ENCODE results near the gene FGD4.

The FGD4 gene

DNA sequence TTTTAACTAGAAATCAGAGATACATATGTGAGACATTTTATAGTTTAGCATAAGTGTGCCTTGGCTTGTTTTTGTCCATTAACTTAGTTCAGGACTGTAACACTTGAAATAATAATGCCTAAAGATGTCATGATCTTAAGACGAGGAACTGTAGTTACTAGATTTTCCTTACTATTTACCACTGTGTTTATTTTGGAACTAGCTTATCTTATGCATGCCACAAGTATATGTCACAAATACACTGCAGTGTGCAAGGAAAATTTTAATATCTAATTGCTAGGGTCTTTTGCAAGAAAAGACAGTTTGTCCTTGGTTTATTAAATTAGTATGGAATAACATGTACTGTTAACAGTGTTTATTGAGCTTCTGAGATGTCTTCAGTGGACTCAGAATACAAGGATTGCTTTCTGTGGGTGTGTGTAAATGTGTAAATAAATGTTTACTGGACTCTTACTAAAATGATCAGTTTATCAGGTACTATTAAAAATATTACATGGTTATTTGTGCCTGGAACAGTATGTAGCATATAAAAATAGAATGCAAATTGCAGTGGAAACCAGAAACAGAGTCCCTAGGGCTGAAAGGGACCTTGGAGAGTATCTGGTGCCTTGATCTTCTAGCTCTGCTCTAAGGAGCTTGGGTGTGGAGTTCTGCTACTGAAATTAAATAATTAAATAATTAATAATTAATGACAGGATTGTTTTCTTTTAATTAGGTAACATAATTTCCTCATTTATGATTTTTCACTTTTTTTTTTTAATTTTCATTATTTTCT lies 58.1 kb downstream of the FGD4 start:
- no peak for DNase-seq

DNA sequence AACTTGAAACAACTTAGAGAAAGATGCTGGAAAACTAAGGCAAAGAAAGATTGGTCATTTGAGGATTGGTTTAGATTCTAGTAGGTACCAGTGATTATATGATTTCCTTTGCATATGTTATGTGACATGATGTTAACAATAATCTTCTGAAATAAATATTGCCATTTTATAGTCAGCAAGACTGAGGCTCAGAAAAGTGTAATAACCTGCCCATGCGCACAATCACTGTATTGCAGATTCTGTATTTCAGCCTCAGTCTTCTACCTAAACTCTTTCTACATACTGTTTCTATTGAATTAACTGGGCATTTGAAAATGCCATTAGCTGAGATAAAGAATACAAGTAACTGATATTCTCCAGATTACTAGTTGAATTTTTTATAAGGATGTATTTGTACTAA lies 61.3 kb downstream of the FGD4 start:
- DNase-seq = no peak

DNA sequence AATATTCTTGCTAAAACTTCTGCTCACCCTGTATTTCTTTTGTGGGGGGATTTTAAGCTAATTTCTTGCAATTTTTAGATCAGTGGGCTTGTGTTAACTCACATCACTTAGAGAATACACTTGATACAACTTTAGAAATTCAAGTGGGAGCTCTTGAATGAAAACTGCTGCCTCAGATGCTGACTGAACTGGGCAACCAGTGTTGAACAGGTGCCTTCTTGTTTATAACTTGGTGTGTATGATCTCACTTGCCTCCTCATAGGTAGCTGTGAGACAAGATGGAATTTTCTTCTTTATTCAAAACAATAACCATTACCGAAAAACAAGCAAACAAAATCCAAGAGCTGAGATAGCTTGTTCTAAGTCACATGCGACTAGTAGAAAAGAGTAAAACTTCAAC lies 63.5 kb downstream of the FGD4 start:
- DNase-seq = no peak

DNA sequence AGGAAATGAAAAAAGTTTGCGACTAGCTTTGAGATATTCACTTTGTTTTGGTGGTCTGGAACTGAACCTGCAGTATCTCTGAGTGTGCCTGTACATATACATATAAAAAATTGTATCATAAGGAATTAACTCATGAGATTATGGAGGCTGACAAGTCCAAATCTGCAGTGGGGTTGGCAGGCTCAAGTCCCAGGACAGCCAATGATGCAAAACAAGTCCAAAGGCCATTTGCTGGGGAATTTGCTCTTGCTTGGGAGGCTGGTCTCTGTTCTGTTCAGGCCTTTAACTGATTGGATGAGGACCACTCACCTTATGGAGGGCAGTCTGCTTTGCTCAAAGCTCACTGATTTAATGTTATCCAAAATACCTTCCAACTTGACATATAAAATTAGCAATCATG lies 66.8 kb downstream of the FGD4 start:
- no peak for DNase-seq

DNA sequence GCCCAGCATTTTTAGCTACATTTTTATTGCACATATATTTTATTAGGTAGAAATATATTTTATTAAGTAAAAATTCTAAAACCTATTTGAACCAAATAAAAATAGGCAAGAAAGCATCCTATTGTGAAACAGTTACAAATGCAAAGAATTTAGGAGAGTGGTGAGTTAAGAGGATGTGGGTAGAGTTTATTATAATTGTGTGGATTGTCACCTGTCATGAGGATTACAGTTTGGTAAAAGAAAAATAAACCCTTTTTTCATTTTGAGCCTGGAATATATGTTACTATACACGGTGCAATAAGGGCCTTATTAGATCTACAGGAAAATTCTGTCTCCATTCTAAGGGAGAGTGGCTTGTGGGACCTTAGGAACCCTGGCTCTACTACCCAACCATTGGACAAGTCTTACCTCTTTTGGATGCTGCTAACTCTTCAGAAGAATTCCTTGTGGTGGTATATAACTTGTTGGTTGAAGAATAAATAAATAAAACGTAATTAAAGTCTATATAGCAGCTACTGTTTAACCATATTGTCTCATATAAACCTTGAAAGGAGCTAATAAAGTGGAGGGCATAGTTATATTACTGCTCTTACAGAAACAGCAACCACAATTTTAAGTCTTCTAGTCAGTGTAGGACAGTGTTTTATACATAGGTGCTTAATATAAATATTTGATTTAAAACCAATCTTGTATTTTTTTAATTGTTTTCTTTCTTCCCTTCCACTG lies 67.8 kb downstream of the FGD4 start:
- DNase-seq = no peak

DNA sequence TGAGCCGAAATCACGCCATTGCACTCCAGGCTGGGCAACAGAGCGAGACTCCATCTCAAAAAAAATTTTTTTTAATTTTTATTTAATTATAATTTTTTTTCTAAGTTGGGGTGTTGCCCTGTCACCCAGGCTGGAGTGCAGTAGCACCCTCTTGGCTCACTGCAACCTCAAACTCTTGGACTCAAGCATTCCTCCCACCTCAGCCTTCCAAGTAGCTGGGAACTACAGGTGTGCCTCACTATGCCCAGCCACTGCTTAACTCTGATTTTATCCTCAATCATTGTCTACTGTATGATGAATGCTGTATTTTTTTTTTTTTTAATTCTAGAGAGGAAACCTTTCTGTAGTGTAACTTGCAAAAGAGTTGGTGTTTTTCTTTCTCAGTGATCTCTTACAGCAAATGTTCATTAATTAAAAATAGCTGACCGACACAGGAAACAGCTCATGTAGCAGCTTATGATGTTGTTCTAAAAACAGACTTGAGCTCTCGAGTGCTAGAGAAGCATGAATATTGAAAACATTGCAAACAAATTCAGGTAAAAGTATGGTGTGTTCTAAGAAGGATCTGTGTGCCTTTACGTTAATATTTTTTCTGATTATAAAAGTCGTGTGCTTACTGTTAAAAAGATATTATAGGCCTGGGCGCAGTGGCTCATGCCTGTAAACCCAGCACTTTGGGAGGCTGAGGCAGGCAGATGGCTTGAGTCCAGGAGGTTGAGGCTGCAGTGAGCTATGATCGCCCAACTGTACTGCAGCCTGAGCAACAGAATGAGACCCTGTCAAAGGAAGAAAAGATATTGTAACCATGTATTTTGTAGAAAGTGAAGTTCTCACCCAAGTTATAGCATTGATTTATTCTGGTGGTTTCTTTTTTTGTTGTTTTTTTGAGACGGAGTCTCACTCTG lies 68.9 kb downstream of the FGD4 start:
- no peak for DNase-seq

DNA sequence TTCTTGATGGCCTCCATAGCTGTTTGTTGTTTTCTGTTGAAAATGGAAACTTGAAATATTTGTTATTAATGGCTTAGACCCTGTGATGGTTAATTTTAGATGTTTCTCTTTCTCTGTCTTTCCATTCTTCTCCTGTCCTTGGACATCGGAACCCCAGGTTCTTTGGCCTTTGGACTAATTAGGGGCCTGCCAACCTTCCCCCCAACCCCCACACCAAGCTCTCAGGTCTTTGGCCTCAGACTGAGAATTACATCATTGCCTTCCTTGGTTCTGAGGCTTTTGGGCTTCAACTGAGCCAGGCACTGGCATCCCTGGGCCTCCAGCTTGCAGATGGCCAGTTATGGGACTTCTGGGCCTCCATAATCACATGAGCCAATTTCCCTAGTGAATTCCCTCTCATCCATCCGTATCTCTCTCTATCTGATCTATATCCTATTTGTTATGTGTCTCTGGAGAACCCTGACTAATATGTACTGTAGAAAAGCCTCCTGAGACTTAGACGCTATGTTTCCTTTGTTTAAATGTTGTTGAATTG lies 71.6 kb downstream of the FGD4 start:
- no peak for DNase-seq

DNA sequence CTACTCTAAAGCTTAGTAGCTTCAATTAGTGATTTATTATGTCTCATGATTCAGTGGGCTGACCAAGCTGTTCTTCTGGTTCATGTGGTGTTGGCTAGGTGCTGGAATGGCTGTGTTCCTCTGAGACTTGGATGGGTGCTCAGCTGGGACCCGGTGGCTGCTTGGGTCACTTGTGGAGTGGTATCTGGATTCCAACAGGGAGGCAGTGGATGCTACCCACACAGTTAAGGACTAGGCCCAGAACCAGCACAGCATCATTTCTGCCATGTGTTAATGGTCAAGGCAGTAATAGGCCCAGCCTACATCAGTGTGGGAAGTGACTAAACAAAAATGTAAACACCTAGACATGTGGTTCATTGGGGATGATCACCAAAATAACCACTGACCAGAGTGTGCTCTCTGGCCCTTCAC lies 72.2 kb downstream of the FGD4 start:
- DNase-seq = no peak

DNA sequence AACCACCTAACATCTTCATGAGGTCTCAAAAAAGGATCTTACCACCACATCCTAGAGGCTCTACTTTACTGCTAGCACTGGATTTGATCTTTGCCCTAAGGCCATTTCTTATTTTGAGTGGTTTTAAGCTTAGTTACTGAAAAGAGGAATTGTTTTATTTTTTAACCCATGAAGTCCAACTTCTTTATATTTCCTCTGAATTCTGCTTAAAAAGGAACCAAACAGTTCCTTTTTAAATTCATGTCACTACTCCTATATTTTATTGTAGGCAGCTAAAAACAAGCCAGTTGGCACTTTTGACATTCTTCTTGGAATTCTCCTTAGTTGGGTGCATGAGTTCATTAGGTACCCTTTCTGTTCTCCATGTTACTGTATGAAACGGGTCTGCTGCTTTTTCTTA lies 76.4 kb downstream of the FGD4 start:
- DNase-seq = no peak

DNA sequence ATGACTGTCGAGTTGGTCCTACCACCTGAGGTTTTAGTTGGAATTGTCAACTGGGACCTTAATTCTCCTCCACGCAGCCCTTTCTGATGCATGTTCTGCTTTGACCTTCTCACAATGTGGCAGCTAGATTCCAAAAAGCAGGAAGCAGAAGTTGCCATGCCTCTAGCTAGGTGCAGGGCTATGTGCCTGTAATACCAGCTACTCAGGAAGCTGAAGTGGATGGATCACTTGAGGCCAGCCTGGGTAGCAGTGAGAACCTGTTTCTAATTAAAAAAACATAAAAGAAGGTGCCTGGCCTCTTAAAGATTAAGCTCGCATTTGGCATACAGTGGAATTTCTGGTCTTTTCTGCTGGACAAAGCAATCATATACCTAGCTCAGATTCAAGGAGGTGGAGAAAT lies 77.1 kb downstream of the FGD4 start:
- DNase-seq = no peak

DNA sequence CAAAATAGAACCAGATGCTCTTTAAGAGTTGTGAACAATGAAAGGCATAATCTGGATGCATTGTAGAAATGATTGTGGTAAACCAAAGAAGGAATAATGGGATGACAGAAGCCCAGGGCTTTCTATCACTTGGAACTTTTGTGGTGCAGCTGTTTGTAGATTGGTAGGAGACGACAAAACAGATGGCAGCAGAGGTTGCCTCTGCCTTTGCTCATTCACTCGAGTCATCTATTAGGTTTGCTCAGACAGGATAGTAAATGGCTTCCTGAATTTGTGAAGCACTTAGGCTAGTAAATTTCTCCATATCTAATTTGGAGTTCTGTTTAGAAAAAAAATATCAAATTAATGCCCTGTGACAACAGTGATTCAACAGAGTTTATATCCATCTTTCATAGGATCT lies 78.4 kb downstream of the FGD4 start:
- DNase-seq = no peak

DNA sequence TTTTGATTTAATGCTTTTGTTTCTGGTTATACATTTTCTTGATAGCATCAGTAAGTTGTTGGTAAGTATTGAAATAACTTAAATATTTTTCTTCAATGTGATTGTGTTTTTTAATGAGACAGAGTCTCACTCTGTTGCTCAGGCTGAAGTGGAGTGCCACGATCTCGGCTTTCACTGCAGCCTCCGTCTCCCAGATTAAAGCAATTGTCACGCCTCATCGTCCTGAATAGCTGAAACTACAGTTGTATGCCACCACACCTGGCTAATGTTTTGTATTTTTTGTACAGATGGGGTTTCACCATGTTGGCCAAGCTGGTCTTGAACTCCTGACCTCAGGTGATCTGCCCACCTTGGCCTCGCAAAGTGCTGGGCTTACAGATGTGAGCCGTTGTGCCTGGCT lies 78.8 kb downstream of the FGD4 start:
- no peak for DNase-seq

DNA sequence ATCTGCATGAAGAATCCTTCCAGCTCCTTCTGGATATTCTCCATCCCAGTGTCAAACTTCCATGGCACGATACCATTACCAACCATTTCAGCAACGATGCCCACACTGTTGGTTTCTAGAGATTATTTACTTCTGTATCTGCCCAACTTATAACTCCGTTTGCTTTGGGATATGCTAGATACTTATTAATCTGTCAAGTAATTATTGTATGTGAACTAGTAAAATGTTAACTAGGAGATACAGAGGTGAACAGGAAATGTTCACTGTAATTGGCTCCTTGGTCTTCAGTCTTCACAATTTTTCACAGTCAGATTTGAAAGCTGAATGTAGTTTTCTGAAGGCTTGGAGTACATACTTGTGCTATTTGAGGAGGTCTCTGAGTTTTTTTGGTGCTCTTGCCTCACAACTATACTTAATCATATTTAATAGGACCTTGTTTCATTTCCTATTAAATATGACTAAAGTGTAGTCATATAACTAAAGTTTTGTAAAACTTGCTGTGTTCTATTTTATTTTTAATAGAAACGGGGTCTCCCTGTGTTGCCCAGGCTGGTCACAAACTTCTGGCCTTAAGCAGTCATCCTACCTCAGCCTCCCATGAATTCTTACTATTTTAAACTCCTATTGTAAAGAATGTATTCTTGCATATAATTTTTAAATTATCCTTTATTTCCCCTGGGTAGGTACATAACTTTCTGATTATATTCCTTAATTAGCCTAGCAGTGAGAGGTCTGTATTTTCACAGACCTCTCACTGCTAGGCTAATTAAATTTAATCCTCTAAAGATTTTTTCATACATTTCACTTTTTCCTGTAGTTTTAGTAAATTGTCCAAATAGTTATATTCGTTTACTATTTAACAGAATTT lies 79.7 kb downstream of the FGD4 start:
- no peak for DNase-seq

DNA sequence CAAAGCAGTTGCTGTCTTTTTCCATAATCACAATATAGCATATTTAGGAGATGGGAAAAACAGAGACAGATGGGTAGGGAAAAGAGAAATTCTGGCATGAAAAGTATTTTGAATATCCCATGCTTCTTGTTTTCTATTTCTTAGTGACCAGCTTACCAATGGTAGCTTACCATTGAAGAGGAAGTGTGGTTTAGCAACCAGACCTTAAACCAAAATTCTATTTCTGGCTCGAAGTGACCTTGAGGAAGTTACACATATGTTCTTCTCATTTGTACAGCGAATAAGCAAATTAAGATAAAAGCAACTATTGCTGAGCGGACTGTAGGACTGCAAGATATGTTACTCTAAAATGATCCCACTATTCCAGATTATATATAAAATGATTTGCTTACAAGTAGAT lies 82.9 kb downstream of the FGD4 start:
- no peak for DNase-seq

DNA sequence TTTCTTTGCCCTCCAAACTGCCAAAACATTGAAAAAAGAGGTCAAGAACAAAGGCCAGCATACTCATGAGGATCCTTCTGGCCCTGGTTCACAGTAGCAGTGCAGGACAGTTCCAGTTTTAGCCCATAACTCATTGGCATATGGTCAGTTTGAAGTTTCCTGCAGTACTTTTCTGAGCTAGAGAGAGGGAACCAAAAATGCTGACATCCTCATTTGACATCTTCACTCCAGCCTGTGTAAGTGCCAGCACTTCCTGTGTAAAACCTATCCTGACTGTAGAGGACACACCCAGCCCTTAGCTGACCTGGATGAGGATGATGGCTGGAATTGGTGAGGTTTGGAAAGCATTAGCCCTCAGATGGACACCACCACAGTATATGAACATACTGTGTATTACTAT lies 84.1 kb downstream of the FGD4 start:
- no peak for DNase-seq

DNA sequence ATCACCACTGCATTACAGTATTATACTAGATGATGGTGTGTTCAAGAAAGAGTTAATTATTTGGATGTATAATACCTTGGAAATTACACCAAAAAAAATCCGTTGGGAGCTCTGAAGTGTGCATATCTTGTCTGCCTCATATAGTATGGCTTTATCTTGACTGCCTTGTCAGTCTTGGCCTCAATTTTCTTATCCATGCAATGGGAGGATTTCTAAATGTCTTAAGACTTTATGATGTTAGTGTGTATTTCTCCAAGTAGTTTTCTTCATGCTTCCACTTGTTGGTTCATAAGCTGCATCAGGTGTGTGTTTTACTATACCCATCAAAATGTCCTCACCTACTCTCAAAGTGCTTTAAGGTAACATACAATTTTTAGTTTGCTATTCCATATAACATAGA lies 84.6 kb downstream of the FGD4 start:
- no peak for DNase-seq

DNA sequence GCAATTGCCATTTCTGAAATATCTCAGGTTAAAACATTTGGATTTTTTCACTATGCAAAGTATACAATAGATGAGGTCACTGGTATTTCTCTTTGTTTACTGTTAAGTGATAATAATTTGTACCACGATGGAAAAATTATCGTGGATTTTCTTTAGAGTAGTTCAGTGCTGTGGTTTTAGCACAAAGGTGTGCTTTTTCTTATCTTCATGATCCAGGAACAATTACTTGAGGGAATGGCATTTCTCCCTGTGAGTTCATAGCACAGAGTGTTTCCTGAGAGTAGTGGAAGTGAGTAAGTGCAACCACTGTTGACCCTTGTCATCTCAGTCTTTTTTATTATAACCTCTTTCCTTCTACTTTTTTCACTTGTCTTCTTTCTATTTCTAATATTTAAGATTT lies 86.8 kb downstream of the FGD4 start:
- DNase-seq = no peak

DNA sequence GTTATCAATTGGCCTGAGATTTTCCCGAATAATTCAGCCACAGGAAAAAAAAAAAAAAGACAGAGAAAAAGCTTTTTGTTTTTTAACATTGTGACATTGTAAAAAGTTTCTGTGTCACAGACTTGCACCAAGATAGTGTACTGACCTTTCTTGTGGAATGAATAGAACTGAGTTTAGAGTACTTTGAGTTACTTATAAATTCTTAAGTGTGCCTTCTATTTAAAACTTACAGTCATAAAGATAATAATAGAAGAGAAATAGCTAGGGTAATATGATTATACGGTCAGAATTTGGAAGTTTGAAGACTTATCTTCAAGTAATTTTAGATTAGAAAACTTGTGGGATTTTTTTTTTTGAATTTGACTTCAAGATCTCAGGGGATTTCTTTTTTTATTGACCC lies 88.8 kb downstream of the FGD4 start:
- no peak for DNase-seq

DNA sequence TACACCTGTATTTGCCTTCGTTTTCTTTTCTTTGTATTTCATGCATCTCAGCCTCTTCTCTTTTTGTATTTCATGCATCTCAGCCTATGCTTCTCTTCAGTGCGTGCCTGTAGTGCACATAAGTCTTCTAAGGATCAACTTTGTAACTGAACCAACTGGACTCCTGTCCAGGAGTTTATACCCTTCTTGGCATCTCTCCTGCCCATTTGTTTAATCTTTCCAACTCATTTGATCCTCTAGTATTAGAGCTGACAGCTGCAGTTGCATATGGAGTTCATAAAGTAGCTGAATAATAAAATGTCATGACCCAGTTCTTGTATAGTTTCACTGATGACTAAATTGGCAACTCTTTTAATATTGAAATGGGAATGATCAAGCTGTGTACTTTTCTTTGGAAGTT lies 89.7 kb downstream of the FGD4 start:
- DNase-seq = no peak

DNA sequence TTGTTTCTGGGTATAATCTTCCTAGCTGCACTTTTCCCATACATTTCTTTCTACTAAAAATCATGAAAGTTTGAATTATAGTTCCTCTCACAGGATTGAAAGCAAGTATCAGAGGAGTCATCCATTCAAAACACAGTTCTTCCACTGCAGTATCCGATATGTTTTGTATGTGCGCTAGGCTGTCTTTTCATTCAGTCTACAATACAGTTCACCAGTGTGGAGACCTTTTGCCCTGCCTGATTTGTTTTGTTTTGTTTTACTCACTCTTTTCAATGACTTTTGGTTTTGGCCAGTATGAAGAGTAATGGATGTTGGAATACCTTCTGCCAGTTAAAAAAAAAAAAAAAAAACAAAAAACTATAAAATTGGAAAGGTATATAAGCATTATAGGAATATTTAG lies 91.4 kb downstream of the FGD4 start:
- no peak for DNase-seq

DNA sequence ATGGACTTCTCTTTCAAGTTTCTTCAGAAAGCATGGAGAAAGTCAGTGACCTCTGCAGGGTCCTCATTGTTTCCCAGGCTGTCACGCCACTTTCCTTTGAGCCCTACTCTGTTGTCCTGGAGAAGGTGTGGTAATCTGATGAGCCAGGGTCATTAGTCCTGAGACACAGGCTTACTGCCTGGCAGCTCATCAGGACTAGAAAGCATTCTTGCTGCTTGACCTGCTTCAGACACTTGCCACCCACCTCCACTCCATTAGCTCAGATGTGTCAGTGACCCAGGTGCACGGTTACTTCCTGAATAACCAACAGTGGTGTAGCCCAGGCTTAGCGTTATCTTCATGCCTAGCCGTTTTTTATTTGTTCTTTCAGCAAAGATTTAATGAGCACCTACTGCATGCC lies 93.9 kb downstream of the FGD4 start:
- DNase-seq = no peak

DNA sequence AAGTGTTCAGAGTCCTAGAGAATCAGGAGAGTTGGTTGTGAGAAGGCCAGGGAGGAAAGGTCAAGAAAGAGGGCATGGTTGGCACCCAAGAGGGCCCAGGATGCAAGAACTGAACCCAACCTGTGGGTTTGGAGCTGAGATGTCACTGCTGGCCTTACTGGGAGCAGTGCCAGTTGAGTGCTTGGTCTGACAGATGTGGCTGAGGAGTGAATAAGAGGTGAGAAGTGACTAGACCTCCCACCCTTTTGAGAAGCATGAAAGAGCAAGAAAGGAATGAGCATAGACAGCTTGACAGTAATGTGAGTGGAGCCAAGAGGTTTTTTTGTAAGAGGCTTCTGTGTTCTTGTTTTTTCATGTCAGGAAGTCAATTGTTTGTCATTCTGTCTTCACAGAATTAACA lies 95.3 kb downstream of the FGD4 start:
- no peak for DNase-seq

All from central memory CD4-positive, alpha-beta T cell (primary cell).